GM18508 (cell line): Measurements from ENCODE around the gene HYAL4.
"Not testable (repeated sequence)": the region's sequence is repeated elsewhere in the genome, so short reads cannot be mapped to it uniquely, and the experiment has no call there.

Source experiments
- ATAC-seq: cut with Tn5 transposase; IDR thresholded peaks from one replicate; pipeline ENCODE4 v1.9.1; 2021; ENCODE audit warnings: moderate number of reproducible peaks; ENCODE audit not compliant: insufficient read depth, unreplicated experiment

Gene HYAL4

GRCh38 chr7:123845823-123846216, 851 bp downstream of the HYAL4 start:
- no peak for ATAC-seq

- ATAC-seq = no peak
Observed at GRCh38 chr7:123846217-123846891, 1.4 kb downstream of the HYAL4 start.

- no peak for ATAC-seq
Observed at GRCh38 chr7:123847868-123848267, 2.9 kb downstream of the HYAL4 start.

- ATAC-seq = no peak
Observed at GRCh38 chr7:123849855-123850254, 4.9 kb downstream of the HYAL4 start.

- ATAC-seq = not testable (repeated sequence)
Observed at GRCh38 chr7:123851404-123851803, 6.4 kb downstream of the HYAL4 start.

- ATAC-seq = not testable (repeated sequence)
Observed at GRCh38 chr7:123854291-123854690, 9.3 kb downstream of the HYAL4 start.

GRCh38 chr7:123856428-123856827, 11.5 kb downstream of the HYAL4 start:
- not testable (repeated sequence) for ATAC-seq

- ATAC-seq = no peak
Observed at GRCh38 chr7:123860848-123861247, 15.9 kb downstream of the HYAL4 start.

GRCh38 chr7:123862775-123863174, 17.8 kb downstream of the HYAL4 start:
- no peak for ATAC-seq

GRCh38 chr7:123863461-123863860, 18.5 kb downstream of the HYAL4 start:
- ATAC-seq = no peak

- no peak for ATAC-seq
Observed at GRCh38 chr7:123864012-123864411, 19.0 kb downstream of the HYAL4 start.

GRCh38 chr7:123864436-123864835, 19.5 kb downstream of the HYAL4 start:
- no peak for ATAC-seq

- ATAC-seq = no peak
Observed at GRCh38 chr7:123864966-123865365, 20.0 kb downstream of the HYAL4 start.

- ATAC-seq = peak; percentile 88
Observed at GRCh38 chr7:123865517-123866117, 20.6 kb downstream of the HYAL4 start.

- ATAC-seq = no peak
Observed at GRCh38 chr7:123867225-123867624, 22.3 kb downstream of the HYAL4 start.

- ATAC-seq = peak; percentile 83
Observed at GRCh38 chr7:123871998-123872867, 27.3 kb downstream of the HYAL4 start.

- no peak for ATAC-seq
Observed at GRCh38 chr7:123872908-123873307, 27.9 kb downstream of the HYAL4 start.

GRCh38 chr7:123876557-123877256, 31.7 kb downstream of the HYAL4 start:
- ATAC-seq = no peak

GRCh38 chr7:123879628-123880027, 34.7 kb downstream of the HYAL4 start:
- no peak for ATAC-seq

- ATAC-seq = no peak
Observed at GRCh38 chr7:123881300-123881699, 36.3 kb downstream of the HYAL4 start.

- ATAC-seq = no peak
Observed at GRCh38 chr7:123883154-123883553, 38.2 kb downstream of the HYAL4 start.
